ENCODE data around the gene AP1G1. TPM values are rescaled to one million over a fixed set of nuclear protein-coding genes. Genes with fewer than 3 reads are reported as not detected.

Gene AP1G1
- total RNA-seq, 1 donor from 2014 or later = 56.0 TPM

DNA sequence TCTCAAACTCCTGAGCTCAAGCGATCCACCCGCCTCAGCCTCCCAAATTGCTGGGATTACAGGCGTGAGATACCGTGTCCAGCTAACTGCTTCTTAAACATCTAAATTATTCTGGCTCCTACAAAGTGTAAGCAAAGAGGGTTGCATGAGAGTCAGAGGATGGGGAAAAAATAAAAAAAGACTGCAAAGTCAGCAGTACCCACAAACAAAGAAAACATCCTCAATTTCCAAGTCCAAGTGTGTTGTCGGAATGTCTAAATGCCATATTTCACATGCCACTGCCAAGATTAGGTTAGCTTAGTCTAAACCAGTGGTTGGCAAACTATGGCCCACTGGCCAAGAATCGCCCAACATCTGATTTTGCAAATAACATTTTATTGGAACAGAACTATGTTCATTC lies 71.1 kb downstream of the AP1G1 start:
- peaks cover 1% of the 10 kb centered on the region for H3K36me3 ChIP-seq (ENCODE audit: control insufficient read depth, insufficient read depth, low read length)
- no peak for TF ChIP-seq CTCF (IDR thresholded peaks at IDR 0.05; ENCODE audit: insufficient read depth, low read length, poor library complexity, severe bottlenecking)
- DNase-seq (ENCODE audit: low read depth) = no peak
- H3K27me3 ChIP-seq (ENCODE audit: control insufficient read depth, insufficient read depth, low read length) = no peaks in the 10 kb centered on the region
- H3K4me3 ChIP-seq (ENCODE audit: low read depth, low read length) = no peak overlapping the region

GRCh38 chr16:71734511-71734910 lies 74.1 kb downstream of the AP1G1 start:
- no peak for TF ChIP-seq CTCF (IDR thresholded peaks at IDR 0.05; ENCODE audit: insufficient read depth, low read length, poor library complexity, severe bottlenecking)
- no peak for DNase-seq (ENCODE audit: low read depth)
- Histone ChIP-seq H3K27me3 (ENCODE audit: control insufficient read depth, insufficient read depth, low read length) (no peaks in the 10 kb centered on the region), H3K36me3 (ENCODE audit: control insufficient read depth, insufficient read depth, low read length) (peaks cover 1% of the 10 kb centered on the region), H3K4me3 (ENCODE audit: low read depth, low read length) (no peak overlapping the region)

- DNase-seq (ENCODE audit: low read depth) = no peak
- no peak for TF ChIP-seq CTCF (IDR thresholded peaks at IDR 0.05; ENCODE audit: insufficient read depth, low read length, poor library complexity, severe bottlenecking)
- H3K27me3 ChIP-seq (ENCODE audit: control insufficient read depth, insufficient read depth, low read length) = no peaks in the 10 kb centered on the region
- H3K36me3 ChIP-seq (ENCODE audit: control insufficient read depth, insufficient read depth, low read length) = peaks cover 1% of the 10 kb centered on the region
- no peak overlapping the region for H3K4me3 ChIP-seq (ENCODE audit: low read depth, low read length)
Observed at GRCh38 chr16:71732587-71732986, 76.0 kb downstream of the AP1G1 start.

GRCh38 chr16:71727551-71728324 lies 80.9 kb downstream of the AP1G1 start:
- DNase-seq (ENCODE audit: low read depth) = no peak
- Histone ChIP-seq H3K4me3 (ENCODE audit: low read depth, low read length) (no peak overlapping the region), H3K27me3 (ENCODE audit: control insufficient read depth, insufficient read depth, low read length) (peaks cover 2% of the 10 kb centered on the region), H3K36me3 (ENCODE audit: control insufficient read depth, insufficient read depth, low read length) (peaks cover under 1% of the 10 kb centered on the region)
- no peak for TF ChIP-seq CTCF (IDR thresholded peaks at IDR 0.05; ENCODE audit: insufficient read depth, low read length, poor library complexity, severe bottlenecking)

DNA sequence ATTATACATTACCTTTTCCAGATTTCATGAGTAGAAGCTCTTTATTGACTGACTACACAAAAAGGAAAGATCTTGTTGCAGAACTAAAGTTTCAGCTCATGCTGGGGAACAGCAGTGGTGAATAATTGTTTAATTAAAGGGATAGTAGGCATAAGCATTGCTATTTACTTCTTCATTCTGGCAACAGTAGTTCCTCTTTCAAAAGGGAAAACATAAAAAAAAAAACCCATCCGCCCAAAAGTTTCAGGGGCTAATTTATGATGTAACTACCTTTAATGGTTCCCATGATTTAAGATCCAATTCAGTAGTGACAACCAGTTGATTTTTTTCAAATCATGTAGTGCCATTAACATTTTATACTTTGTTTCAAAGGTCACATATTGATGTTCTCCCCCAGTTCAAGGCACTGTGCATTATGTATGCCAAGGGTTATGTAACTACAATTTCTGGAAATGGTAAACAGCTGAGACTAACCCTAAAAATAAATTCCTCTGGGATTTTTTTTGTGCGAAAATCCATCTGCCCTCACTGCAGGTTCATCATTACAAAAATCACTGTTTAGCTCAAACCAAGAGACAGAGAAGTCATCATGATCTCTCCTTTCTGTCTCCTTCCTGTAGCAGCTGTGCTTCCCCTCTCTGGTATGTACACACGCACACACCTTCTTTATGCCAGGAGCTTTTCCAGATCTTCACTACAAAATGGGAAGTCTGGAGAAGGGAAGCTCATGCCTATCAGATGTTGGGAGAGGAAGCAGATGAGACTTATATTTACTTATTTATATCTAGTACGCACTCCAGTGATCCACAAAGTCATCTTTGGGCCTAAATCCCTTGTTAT lies 81.9 kb downstream of the AP1G1 start:
- TF ChIP-seq CTCF (IDR thresholded peaks at IDR 0.05; ENCODE audit: insufficient read depth, low read length, poor library complexity, severe bottlenecking) = no peak
- Histone ChIP-seq H3K27me3 (ENCODE audit: control insufficient read depth, insufficient read depth, low read length) (peaks cover 2% of the 10 kb centered on the region), H3K4me3 (ENCODE audit: low read depth, low read length) (no peak overlapping the region), H3K36me3 (ENCODE audit: control insufficient read depth, insufficient read depth, low read length) (no peaks in the 10 kb centered on the region)
- no peak for DNase-seq (ENCODE audit: low read depth)
